WERI-Rb-1 (cell line): ENCODE data around the gene CCR3.

Source experiments
- DNase-seq: peaks from one replicate; pipeline ENCODE4 v3.0.0-alpha.2; 2020
- H3K27ac ChIP-seq: fragments of 250-450 bp; sonication (Bioruptor Pico); 2 replicates; pipeline ENCODE4 v1.5.1; 2020; ENCODE audit warnings: mild to moderate bottlenecking, moderate library complexity
- H3K27me3 ChIP-seq: fragments of 250-450 bp; sonication (Bioruptor Pico); 2 replicates; pipeline ENCODE4 v1.5.1; 2021; ENCODE audit warnings: mild to moderate bottlenecking, low read depth, moderate library complexity; ENCODE audit not compliant: insufficient read depth, severe bottlenecking
- H3K36me3 ChIP-seq: fragments of 250-450 bp; sonication (Bioruptor Pico); 2 replicates; pipeline ENCODE4 v1.5.1; 2020; ENCODE audit warnings: mild to moderate bottlenecking, moderate library complexity
- H3K4me3 ChIP-seq: 2 replicates; pipeline ENCODE4 v1.5.1; 2011; ENCODE audit warnings: low read depth, mild to moderate bottlenecking, control low read depth, low read length
- H3K9me3 ChIP-seq: fragments of 250-450 bp; sonication (Bioruptor Pico); 2 replicates; pipeline ENCODE4 v1.5.1; 2021; ENCODE audit warnings: mild to moderate bottlenecking, moderate library complexity; ENCODE audit not compliant: severe bottlenecking
- CTCF ChIP-seq: IDR thresholded peaks from 2 replicates; pipeline ENCODE4 v1.5.1; 2011; ENCODE audit warnings: low read depth, mild to moderate bottlenecking, control low read depth, inconsistent platforms, low read length

The CCR3 gene

GRCh38 chr3:46266598-46266997, 24.3 kb downstream of the CCR3 start:
- H3K27ac ChIP-seq, result no peak overlapping the region
- H3K36me3 ChIP-seq, result no peaks in the 10 kb centered on the region
- TF ChIP-seq CTCF, result no peak
- H3K9me3 ChIP-seq, result peaks cover 4% of the 10 kb centered on the region
- DNase-seq, result no peak
- no peak overlapping the region for H3K4me3 ChIP-seq
- peaks cover 79% of the 10 kb centered on the region for H3K27me3 ChIP-seq

- no peak overlapping the region for H3K27ac ChIP-seq
These were observed 27.3 kb downstream of the CCR3 start for GRCh38 chr3:46269556-46269955.

GRCh38 chr3:46270474-46270873, 28.2 kb downstream of the CCR3 start:
- H3K9me3 ChIP-seq, result peaks cover 4% of the 10 kb centered on the region
- no peak for TF ChIP-seq CTCF
- no peak overlapping the region for H3K27ac ChIP-seq
- peaks cover 74% of the 10 kb centered on the region for H3K27me3 ChIP-seq
- no peak overlapping the region for H3K4me3 ChIP-seq
- no peaks in the 10 kb centered on the region for H3K36me3 ChIP-seq
- no peak for DNase-seq

More at GRCh38 chr3:46269556-46269955, 27.3 kb downstream of the CCR3 start:
- no peak for DNase-seq
- H3K27me3 ChIP-seq, result peaks cover 77% of the 10 kb centered on the region
- no peaks in the 10 kb centered on the region for H3K36me3 ChIP-seq
- H3K9me3 ChIP-seq, result peaks cover 4% of the 10 kb centered on the region
- no peak for TF ChIP-seq CTCF
- H3K4me3 ChIP-seq, result no peak overlapping the region

GRCh38 chr3:46271209-46271745, 29.0 kb downstream of the CCR3 start:
- Histone ChIP-seq H3K4me3 (no peak overlapping the region), H3K27me3 (peaks cover 72% of the 10 kb centered on the region), H3K36me3 (no peaks in the 10 kb centered on the region), H3K9me3 (peaks cover 4% of the 10 kb centered on the region), H3K27ac (no peak overlapping the region)
- no peak for DNase-seq
- TF ChIP-seq CTCF, result no peak

GRCh38 chr3:46272028-46272451, 29.8 kb downstream of the CCR3 start:
- H3K4me3 ChIP-seq, result no peak overlapping the region
- peaks cover 72% of the 10 kb centered on the region for H3K27me3 ChIP-seq
- peaks cover 4% of the 10 kb centered on the region for H3K9me3 ChIP-seq
- no peak for DNase-seq
- H3K36me3 ChIP-seq, result no peaks in the 10 kb centered on the region
- no peak for TF ChIP-seq CTCF
- no peak overlapping the region for H3K27ac ChIP-seq

- Histone ChIP-seq H3K4me3 (no peak overlapping the region), H3K9me3 (no peaks in the 10 kb centered on the region), H3K36me3 (no peaks in the 10 kb centered on the region), H3K27ac (no peak overlapping the region), H3K27me3 (peaks cover 74% of the 10 kb centered on the region)
- peak; percentile 50 for DNase-seq
- peak; percentile 79 for TF ChIP-seq CTCF
These were observed 34.3 kb downstream of the CCR3 start for GRCh38 chr3:46276497-46277099.
